Uterus (tissue), 4 donors: Measurements from ENCODE around the gene PRSS58. TPM values are rescaled to one million over a fixed set of nuclear protein-coding genes. Genes with fewer than 3 reads are reported as not detected.

ENCODE experiments used
- DNase-seq, 2 donors: peaks; one replicate each; pipeline ENCODE4 v3.0.0-alpha.2; 2019 to 2020
- H3K27ac ChIP-seq, 2 donors: fragments of 200-600 bp; sonication (generic); 1 replicate in 1 of 2; 2 replicates in 1 of 2; pipeline ENCODE4 v1.5.1; 2016 to 2018
- H3K27me3 ChIP-seq, 2 donors: fragments of 200-600 bp; sonication (generic); one replicate each; pipeline ENCODE4 v1.5.1; 2018 to 2019; ENCODE audit warnings: control low read depth in 1 of 2
- H3K36me3 ChIP-seq, 2 donors: fragments of 200-600 bp; sonication (generic); one replicate each; pipeline ENCODE4 v1.5.1; 2019; ENCODE audit warnings: control low read depth in 1 of 2
- H3K4me1 ChIP-seq, 2 donors: fragments of 200-600 bp; sonication (generic); one replicate each; pipeline ENCODE4 v1.5.1; 2018 to 2019; ENCODE audit warnings: control low read depth in 1 of 2
- H3K4me3 ChIP-seq, 2 donors: fragments of 200-600 bp; sonication (generic); 1 replicate in 1 of 2; 2 replicates in 1 of 2; pipeline ENCODE4 v1.5.1; 2018 to 2019; ENCODE audit warnings: mild to moderate bottlenecking in 1 of 2
- H3K9me3 ChIP-seq, 2 donors: fragments of 200-600 bp; sonication (generic); one replicate each; pipeline ENCODE4 v1.5.1; 2019; ENCODE audit warnings: control low read depth in 1 of 2
- POLR2A ChIP-seq, 2 donors: fragments of 450-650 bp; IDR thresholded peaks; one replicate each; pipeline ENCODE4 v1.6.1; 2016; ENCODE audit warnings: antibody characterized with exemption in 2 of 2, mild to moderate bottlenecking in 1 of 2, moderate library complexity in 1 of 2
- intact Hi-C: fragments of 100-400 bp; cut with DNase I; formaldehyde crosslinking; loops from one replicate; pipeline ENCODE4 v1.15.1; 2023; ENCODE audit warnings: low total_unique reads
- total RNA-seq, 4 donors: library from RNA; depleted of rRNA in 3 of 4; stranded (reverse); fragments of >200 nt in 3 of 4; gene quantifications; one replicate each; pipeline versions ENCODE4 v1.1.0 to v1.2.4, GENCODE V29; 2014 to 2023
- TF ChIP-seq, protein P1 (sequence below), 4 experiments: fragments of 200-600 bp in 2 of 4; fragments of 450-650 bp in 2 of 4; sonication (generic) in 2 of 4; IDR thresholded peaks; one replicate each; pipeline ENCODE4 v1.5.1; 2016 to 2019; ENCODE audit warnings: antibody characterized with exemption in 4 of 4, mild to moderate bottlenecking in 2 of 4, moderate library complexity in 1 of 4
- donor health status: DM: yes; HTN: yes; CAD: no.

Gene PRSS58
- total RNA-seq, 4 donors from 2014 or later, result not detected

DNA sequence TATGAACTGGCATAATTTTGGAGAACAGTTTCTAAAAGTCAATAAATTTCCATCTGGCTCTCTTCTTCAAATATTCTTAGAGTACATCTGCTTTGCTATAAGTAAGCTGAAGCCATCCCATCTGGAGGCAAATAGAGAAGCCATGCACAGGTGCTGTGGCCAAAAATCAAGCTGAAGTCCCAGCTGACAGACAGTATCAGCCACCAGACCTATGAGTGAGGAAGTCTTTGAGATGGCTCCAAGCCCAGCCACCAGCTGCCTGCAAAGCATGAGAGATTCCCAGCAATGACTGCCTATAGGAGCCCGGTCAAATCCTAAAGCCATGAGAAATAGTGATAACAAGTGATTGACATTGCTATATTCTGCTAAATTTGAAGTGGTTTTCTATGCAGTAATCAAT, 21.7 kb upstream of the PRSS58 start:
- no peak for DNase-seq
- H3K36me3 ChIP-seq, result no peaks in the 10 kb centered on the region
- H3K27ac ChIP-seq, result no peak overlapping the region
- no peaks in the 10 kb centered on the region for H3K27me3 ChIP-seq
- H3K4me3 ChIP-seq, result no peak overlapping the region
- H3K4me1 ChIP-seq, result no peaks in the 10 kb centered on the region
- no peaks in the 10 kb centered on the region for H3K9me3 ChIP-seq
- TF ChIP-seq POLR2A (IDR thresholded peaks at IDR 0.05), result no peak
- TF ChIP-seq, protein P1, sequence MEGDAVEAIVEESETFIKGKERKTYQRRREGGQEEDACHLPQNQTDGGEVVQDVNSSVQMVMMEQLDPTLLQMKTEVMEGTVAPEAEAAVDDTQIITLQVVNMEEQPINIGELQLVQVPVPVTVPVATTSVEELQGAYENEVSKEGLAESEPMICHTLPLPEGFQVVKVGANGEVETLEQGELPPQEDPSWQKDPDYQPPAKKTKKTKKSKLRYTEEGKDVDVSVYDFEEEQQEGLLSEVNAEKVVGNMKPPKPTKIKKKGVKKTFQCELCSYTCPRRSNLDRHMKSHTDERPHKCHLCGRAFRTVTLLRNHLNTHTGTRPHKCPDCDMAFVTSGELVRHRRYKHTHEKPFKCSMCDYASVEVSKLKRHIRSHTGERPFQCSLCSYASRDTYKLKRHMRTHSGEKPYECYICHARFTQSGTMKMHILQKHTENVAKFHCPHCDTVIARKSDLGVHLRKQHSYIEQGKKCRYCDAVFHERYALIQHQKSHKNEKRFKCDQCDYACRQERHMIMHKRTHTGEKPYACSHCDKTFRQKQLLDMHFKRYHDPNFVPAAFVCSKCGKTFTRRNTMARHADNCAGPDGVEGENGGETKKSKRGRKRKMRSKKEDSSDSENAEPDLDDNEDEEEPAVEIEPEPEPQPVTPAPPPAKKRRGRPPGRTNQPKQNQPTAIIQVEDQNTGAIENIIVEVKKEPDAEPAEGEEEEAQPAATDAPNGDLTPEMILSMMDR (IDR thresholded peaks at IDR 0.05), result no peak
- intact Hi-C loops, result no loop called here

- H3K9me3 ChIP-seq, result no peaks in the 10 kb centered on the region
- no peak overlapping the region for H3K27ac ChIP-seq
- no peaks in the 10 kb centered on the region for H3K36me3 ChIP-seq
- no peaks in the 10 kb centered on the region for H3K4me1 ChIP-seq
- H3K27me3 ChIP-seq, result no peaks in the 10 kb centered on the region
- TF ChIP-seq POLR2A (IDR thresholded peaks at IDR 0.05), result no peak
- TF ChIP-seq, protein P1 (IDR thresholded peaks at IDR 0.05), result no peak
- H3K4me3 ChIP-seq, result no peak overlapping the region
- intact Hi-C loops, result no loop called here
- DNase-seq, result no peak
Observed at GRCh38 chr7:142275028-142275427, 17.2 kb upstream of the PRSS58 start.

GRCh38 chr7:142272841-142273240, 15.0 kb upstream of the PRSS58 start:
- Histone ChIP-seq H3K36me3 (no peaks in the 10 kb centered on the region), H3K4me3 (no peak overlapping the region), H3K27ac (no peak overlapping the region), H3K27me3 (no peaks in the 10 kb centered on the region), H3K9me3 (no peaks in the 10 kb centered on the region), H3K4me1 (no peaks in the 10 kb centered on the region)
- intact Hi-C loops, result no loop called here
- no peak for TF ChIP-seq POLR2A (IDR thresholded peaks at IDR 0.05)
- TF ChIP-seq, protein P1 (IDR thresholded peaks at IDR 0.05), result no peak
- no peak for DNase-seq

- Histone ChIP-seq H3K27ac (no peak overlapping the region), H3K4me1 (no peaks in the 10 kb centered on the region), H3K27me3 (no peaks in the 10 kb centered on the region), H3K4me3 (no peak overlapping the region), H3K36me3 (no peaks in the 10 kb centered on the region), H3K9me3 (no peaks in the 10 kb centered on the region)
- no peak for DNase-seq
- intact Hi-C loops, result no loop called here
- TF ChIP-seq, protein P1 (IDR thresholded peaks at IDR 0.05), result no peak
- TF ChIP-seq POLR2A (IDR thresholded peaks at IDR 0.05), result no peak
Observed at GRCh38 chr7:142263598-142264380, 5.9 kb upstream of the PRSS58 start.

- Histone ChIP-seq H3K4me1 (no peaks in the 10 kb centered on the region), H3K9me3 (no peaks in the 10 kb centered on the region), H3K4me3 (no peak overlapping the region), H3K36me3 (no peaks in the 10 kb centered on the region), H3K27me3 (no peaks in the 10 kb centered on the region), H3K27ac (no peak overlapping the region)
- TF ChIP-seq POLR2A (IDR thresholded peaks at IDR 0.05), result no peak
- TF ChIP-seq, protein P1 (IDR thresholded peaks at IDR 0.05), result no peak
- intact Hi-C loops, result no loop called here
- DNase-seq, result no peak
Observed at GRCh38 chr7:142250705-142251104, 7.2 kb downstream of the PRSS58 start.
